Activated naive CD4-positive, alpha-beta T cell treated with anti-CD3 and anti-CD28 coated beads, Interleukin-2, amount 50 U/mL, for 72 hours (primary cell): ENCODE results near the gene VDR. TPM values are rescaled to one million over a fixed set of nuclear protein-coding genes. Genes with fewer than 3 reads are reported as not detected.

ENCODE experiments used
- ATAC-seq, 2 donors: fragments of 150-1000 bp; cut with Tn5 transposase; 2 replicates each; pipeline ENCODE4 v1.10.0; 2021; ENCODE audit warnings: mild to moderate bottlenecking in 2 of 2, moderate library complexity in 2 of 2
- DNase-seq, 2 donors: peaks; one replicate each; pipeline ENCODE4 v3.0.0; 2021 to 2022; ENCODE audit warnings: low spot score in 2 of 2
- H3K27ac Mint-ChIP-seq, 2 donors: one replicate each; pipeline ENCODE4 v1.8.0; 2022; ENCODE audit warnings: mild to moderate bottlenecking in 2 of 2, mixed read lengths in 2 of 2
- H3K36me3 Mint-ChIP-seq, 2 donors: one replicate each; pipeline ENCODE4 v1.8.0; 2022; ENCODE audit warnings: mixed read lengths in 2 of 2
- H3K9me3 Mint-ChIP-seq, 2 donors: one replicate each; pipeline ENCODE4 v1.8.0; 2022; ENCODE audit warnings: mixed read lengths in 2 of 2
- total RNA-seq, 2 donors: library from RNA; stranded (reverse); gene quantifications; one replicate each; pipeline ENCODE4 v1.2.3, GENCODE V29; 2022

Gene VDR
- total RNA-seq: 100 to 1,000 TPM in 1 of 2 donors, 10 to 100 TPM in 1; 92.4 to 133 TPM

DNA sequence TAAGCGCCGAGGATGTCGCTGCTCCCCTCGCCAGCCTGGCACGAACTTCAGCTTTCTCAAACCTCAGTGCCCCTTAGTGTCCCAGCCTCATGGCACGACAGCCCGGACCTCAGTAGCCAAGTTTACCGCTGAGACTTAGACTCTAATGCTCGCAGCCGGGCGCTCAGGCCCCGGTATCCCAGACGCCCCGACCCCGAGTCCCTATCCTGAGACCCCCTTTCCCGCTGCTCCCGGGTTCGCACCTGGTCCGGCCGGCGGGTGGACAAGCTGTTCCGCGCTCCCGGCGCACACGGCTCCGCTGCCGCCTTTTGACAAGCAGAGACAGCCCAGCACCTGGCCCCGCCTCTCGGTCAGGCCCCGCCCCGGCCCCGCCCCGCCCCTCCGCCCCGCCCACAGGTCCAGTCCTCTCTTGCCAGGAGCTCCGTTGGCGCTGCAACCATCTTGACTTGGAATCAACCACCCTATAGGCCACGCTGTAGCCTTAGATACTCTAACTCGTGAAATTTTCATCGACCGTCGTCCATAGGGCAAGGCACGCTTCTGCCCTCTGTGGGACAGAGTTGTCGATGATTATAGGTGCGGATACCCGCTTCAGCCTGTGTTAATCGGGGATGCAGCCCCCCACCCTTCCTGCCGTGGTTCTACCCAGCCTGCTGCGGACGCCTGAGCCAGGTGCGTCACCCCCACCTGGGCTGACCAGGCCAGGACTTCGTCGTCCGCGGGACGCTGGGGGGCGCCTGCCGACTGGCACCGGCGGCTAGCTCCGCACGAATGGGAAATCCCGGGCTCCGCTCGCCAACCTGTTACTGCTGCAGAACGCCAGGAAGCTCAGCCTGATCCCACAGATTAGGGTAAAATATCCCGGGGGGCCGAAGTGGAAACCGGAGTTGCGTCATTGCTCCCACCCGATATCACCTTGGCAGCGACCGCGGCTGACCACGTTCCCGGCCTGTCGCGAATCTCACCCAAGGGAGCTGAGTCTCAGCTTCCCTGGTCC, at the start of gene VDR:
VDR (minus strand) TSS at position 282 of the 997 bp plus-strand sequence. CDS start 25,881 bp downstream, outside the sequence.
- H3K36me3 Mint-ChIP-seq: peaks cover 30 to 46% of the 10 kb centered on the region in 2 donors
- peak within 1 kb of the TSS; percentile 90 to 97 for H3K27ac Mint-ChIP-seq
- no peaks in the 10 kb centered on the region for H3K9me3 Mint-ChIP-seq
- DNase-seq: peak; percentile 70 to 78
- ATAC-seq: peak; percentile 67 to 80

DNA sequence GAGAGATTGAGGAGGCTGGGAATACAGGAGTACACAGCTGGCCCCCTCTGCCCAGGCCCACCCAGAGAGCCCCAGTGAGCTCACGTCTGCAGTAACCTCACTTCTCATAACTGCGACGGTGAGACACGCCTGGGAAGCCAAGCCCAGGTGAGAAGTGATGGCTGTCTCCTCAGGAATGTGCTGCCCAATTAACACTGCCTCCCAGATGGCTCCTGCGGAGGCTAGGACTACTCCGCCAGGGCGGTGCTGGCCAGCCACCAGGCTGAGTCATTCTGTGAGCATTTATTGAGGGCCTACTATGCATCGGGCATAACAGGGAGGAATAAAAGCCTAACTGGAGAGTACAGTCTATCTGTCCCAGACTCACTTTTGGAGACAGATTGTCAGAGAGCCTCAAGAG, 49.3 kb upstream of the VDR start:
- DNase-seq (no peak), ATAC-seq (no peak)
- Mint-ChIP-seq H3K9me3 (peaks cover 3% of the 10 kb centered on the region in 2 donors), H3K36me3 (peaks cover 5 to 8% of the 10 kb centered on the region in 2 donors), H3K27ac (no peak overlapping the region)

DNA sequence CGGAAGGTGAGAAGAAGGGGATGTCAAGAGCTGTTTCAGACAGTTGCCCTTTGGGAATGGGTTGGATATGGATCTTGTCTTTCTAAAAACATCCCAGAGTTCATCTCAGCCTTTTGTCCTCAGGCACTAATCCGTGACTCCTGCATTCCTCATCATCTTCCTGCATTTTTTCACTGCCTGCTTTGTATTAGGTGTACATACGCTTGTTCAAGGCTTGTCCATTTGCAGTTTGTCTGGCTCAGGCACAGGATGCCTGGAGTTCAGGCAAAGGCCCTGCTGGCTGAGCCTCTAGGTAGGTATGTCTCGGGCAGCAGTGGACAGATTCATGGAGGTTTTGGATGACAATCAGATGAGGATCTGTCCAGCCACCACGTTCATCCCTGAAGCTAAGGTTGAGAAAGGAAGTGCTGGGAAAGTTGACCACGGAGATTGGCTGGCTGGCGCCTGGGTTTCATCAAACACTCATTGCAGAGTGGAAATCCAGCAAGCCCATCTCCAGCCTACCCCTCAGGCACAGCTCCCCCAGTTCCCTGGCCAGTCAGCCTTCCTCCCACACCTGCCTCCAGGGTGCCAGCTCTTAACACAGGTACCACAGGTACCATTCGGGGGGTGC, 46.2 kb upstream of the VDR start:
- no peak for DNase-seq
- ATAC-seq: no peak
- Mint-ChIP-seq H3K27ac (no peak overlapping the region), H3K9me3 (no peaks in the 10 kb centered on the region), H3K36me3 (no peaks in the 10 kb centered on the region)

DNA sequence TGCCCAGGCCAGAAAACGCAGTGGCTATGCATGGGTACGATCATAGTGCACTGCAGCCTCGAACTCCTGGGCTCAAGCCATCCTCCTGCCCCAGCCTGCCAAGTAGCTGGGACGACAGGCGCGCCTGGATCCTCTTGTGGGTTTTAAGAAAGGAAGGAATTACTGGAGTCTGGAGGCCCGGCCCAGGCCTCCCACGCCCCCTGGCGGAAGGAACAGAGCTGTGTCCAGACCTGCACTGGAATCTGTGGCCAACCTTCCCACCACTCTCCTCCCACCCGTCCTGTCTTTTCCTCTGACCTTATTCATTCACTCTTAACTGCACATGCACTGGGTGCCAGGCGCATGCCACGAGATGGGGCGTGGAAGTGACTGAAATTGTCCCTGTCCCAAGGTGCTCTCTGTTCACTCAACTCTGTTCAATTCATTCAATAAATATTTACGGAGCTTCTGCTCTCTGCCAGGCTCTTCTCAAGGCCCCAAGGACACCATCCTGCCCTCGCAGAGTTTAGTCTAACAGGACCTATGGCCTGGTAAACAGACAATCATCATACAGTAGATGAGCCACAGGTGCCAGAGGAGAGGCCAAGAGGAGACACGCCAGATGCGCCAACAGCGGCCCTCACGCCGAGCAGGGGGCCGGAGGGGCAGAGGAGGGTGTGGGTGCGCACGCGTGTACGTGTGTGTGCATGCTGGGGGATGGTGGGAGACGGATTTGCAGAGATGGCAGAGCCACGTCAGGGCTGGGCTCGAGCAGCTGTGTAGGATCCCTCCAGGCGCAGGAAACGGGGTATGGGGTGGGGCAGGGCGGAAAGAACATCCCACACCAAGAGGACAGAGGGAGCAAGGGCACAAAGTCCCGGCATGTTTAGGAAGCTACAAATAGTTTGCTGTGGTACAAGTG, 44.9 kb upstream of the VDR start:
- DNase-seq (peak in 1 of 2 donors; percentile 71), ATAC-seq (peak; percentile 91 to 92)
- Mint-ChIP-seq H3K27ac (peak overlapping the region; percentile 43 to 84), H3K36me3 (no peaks in the 10 kb centered on the region), H3K9me3 (no peaks in the 10 kb centered on the region)

DNA sequence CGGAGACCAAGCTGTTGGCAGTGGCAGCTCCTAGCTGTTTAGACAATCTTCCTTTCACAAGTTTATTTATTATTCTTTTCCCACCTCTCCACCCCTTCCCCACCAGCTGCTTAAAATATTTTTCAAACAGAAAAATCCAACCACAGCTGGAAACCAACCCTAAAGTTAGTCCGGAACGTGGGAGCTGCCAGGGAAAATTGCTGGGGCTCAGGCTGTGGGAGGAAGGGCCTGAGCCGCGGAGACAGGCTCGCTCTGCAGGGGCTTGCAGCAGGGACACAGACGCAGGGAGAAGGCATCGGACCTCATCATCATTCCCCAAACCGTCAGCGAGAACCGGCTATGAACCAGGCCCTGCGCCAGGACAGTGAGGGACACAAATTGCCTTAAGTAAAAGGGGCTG, 42.5 kb upstream of the VDR start:
- no peaks in the 10 kb centered on the region for H3K9me3 Mint-ChIP-seq
- H3K27ac Mint-ChIP-seq: peak overlapping the region in 1 of 2 donors; percentile 80
- no peaks in the 10 kb centered on the region for H3K36me3 Mint-ChIP-seq
- no peak for ATAC-seq
- DNase-seq: no peak

DNA sequence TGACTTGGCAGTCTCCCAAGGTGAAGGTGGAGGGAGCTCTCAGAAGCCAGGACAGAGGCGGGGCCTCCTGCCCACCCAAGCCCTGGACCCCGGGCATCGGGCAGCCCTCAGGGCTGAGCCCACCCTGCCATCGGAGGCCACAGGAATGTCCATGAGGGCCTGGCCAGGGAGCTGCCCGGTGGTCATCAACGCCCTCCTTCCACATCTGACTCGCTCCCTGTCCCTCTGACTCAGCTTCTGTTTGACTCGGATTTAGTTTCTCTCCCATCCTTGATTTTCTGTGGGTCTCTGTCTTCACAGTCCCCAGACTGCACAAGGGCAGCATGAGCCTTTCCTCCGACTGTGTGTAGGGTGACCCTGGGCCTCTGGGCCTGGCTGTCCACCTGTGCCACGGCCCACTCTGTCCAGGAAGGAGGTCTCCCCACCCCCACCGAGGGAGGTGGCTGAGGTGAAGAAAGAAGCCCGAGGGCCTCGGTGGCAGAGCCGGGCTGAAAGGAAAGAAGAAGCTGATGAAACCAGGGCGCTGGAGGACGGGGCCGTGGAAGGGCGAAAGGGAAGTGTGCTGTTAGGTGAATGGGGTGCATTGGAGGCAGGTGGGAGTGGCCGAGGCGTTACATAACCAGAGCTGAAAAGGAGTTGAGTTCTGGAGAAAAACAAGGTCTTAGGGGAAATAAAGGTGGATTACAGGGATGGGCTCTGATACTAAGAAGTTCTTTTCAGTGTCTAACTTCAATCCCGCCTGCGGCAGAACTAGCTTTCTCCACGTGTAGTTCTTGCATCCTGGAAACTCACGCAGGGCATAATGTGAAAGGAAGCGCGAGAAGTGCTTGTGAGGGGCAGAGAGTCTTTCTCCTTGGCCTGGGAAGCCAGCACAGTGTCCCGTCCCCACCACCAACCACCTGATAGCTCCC, 41.9 kb upstream of the VDR start:
- Mint-ChIP-seq H3K9me3 (no peaks in the 10 kb centered on the region), H3K27ac (peak overlapping the region in 1 of 2 donors; percentile 80), H3K36me3 (no peaks in the 10 kb centered on the region)
- ATAC-seq (no peak), DNase-seq (no peak)

DNA sequence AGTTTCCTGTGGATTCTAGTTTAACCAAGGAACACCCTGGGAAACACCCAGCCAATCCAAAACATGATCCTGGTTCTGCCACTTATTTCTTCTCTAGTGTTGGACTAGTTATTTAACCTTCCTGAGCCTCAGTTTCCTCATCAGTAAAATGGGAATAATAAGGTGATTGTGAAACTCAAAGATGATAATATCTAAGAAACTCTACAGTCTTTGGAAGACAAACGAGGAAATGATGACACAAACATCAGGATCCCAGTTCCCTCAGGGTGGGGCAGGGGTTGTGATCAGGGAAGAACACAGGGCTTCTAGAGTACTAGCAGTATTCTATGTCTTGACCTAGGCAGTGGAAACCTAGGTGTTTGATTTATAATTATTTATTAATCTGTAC, 40.5 kb upstream of the VDR start:
- H3K36me3 Mint-ChIP-seq: no peaks in the 10 kb centered on the region
- DNase-seq (no peak), ATAC-seq (no peak)
- no peaks in the 10 kb centered on the region for H3K9me3 Mint-ChIP-seq
- no peak overlapping the region for H3K27ac Mint-ChIP-seq

DNA sequence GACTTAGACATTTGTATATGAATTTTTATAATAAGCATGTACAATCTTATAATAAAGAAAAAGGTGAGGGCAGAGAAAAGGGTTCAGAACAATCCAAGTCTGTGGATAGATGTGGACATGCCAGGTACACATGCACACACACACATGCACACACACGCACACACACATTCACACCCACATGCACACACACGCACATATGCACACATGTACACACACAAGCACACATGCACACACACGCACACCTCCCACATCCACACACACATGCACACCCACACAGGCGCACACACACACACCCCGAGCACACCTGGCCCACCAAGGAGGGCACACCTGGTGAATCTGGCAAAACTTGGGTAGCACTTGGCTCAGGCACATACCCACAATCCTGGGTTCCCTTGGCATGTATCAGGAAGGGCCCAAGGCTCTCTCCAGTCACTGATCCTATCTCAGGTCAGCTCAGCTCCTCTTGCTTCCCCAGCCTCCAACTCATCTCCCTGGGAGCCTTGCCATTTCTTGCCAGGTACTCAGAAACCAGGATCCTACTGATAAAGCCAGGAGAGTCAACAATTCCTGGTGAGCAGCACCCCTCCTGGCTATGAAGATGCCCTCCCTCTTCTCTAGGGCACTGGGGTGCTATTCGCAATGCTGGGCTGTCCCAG, 40.0 kb upstream of the VDR start:
- H3K9me3 Mint-ChIP-seq: no peaks in the 10 kb centered on the region
- no peak for ATAC-seq

DNA sequence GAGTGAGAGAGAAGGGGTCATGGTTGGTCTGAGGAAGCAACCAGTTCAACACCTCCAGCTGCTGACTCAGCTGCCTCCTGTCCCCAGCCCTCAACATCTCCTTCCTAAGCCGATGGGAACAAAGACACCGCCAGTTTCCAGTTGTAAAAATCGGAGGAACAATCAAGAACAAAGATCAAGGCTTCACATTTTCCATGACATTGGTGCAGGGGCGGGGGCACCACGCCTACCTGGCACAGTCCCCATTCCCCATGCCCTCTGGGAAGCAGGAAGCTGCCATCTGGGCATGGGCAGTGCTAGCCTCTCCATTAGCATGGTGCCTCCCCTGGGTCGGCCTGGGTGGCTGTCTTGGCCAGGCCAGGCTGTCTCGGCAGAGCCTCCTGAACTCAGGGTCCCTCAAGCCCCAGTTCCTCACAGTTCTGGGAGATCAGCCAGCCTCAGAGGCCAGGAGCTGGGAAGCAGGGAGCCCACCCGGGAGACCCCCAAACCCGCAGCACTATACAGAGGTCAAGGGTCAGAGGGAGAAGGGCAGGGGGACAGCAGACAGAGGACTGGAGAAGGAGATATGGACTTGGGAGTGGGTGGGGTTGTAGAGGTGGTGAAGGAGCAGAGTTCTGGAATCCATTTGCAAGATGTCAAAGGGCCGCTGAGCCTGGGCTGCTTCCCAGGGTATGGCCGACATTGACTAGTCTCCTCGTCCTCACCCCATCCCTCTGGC, 39.0 kb upstream of the VDR start:
- Mint-ChIP-seq H3K9me3 (no peaks in the 10 kb centered on the region), H3K36me3 (no peaks in the 10 kb centered on the region), H3K27ac (no peak overlapping the region)
- DNase-seq (no peak), ATAC-seq (no peak)

More for the DNA sequence above, 40.0 kb upstream of the VDR start:
- DNase-seq: no peak
- Mint-ChIP-seq H3K36me3 (no peaks in the 10 kb centered on the region), H3K27ac (no peak overlapping the region)

DNA sequence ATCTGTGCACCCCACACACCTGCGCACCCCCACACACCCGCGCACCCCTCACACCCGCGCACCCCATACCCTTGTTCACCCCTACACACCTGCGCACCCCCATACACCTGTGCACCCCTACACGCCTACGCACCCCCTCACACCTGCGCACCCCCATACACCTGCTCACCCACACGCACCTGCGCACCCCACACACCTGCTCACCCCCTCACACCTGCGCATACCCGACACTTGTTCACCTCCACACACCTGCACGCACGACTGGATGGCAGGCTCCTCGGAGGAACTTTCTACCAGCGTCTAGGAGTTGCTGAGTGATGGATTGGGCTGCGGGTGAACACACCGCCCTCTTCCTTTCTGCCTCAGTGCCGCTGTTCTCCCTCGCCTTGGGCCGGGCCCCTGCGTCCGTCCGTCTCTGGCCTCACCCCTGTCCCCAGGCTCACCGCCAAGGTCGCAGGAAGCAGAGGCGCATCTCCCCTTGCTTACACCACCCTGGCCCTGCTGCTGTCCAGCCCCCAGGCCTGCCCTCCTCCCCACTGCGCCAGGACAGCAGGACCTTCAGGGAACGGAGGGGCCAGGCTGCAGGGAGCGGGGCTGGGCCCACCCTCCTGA, 37.9 kb upstream of the VDR start:
- Mint-ChIP-seq H3K9me3 (no peaks in the 10 kb centered on the region), H3K36me3 (no peaks in the 10 kb centered on the region), H3K27ac (no peak overlapping the region)
- DNase-seq (no peak), ATAC-seq (no peak)

DNA sequence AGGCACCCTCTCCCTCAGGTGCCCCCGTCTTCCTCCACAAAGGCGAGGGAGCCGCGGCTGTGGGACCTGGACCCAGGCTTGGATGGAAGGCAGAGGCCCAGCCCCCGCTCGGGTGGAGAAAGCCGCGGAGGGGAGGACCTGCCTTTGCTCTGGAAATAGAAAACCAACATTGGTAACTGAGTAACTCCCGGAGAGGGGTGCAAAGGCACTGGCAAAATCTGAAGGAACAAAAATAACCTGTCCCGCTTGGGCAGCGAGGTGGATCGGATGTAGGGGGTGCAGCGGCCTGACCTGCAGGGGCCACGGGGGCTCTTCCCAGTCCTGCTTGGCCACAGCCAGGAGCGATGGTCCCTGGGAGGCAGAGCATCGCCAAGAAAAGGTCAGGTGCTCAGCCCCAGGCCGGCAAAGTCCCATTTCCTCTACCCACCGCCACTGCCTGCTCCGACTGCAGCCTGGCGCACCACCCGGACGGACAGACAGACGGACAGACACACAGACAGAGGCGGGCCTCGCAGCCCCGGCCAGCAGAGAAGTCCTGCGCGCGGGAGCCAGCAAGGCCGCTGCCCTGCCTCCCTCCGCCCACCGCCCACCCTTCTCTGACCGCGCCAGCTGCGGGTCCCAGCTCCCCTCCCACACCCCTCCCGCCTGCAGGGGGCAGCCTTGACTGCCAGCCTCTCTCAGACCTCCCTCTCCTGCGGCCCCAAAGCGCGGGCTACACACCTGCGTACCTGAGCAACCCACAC, 37.2 kb upstream of the VDR start:
- no peaks in the 10 kb centered on the region for H3K36me3 Mint-ChIP-seq
- ATAC-seq (no peak), DNase-seq (no peak)
- H3K27ac Mint-ChIP-seq: no peak overlapping the region
- no peaks in the 10 kb centered on the region for H3K9me3 Mint-ChIP-seq

DNA sequence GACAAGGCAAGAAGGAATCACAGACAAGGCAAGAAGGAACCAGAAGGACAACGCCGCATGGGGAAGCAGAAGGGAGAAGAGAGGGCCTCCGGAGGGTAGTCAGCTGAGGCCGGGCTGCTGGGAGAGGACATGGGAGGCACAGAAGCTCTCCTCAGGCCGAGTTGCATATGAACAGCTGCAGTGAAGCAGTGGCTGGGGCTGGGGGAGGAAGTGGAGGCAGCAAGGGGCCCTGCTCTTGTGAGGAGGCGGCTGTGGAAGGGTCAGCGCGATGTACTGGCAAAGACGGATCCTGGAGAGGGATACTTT, 36.6 kb upstream of the VDR start:
- no peak overlapping the region for H3K27ac Mint-ChIP-seq
- ATAC-seq: no peak

DNA sequence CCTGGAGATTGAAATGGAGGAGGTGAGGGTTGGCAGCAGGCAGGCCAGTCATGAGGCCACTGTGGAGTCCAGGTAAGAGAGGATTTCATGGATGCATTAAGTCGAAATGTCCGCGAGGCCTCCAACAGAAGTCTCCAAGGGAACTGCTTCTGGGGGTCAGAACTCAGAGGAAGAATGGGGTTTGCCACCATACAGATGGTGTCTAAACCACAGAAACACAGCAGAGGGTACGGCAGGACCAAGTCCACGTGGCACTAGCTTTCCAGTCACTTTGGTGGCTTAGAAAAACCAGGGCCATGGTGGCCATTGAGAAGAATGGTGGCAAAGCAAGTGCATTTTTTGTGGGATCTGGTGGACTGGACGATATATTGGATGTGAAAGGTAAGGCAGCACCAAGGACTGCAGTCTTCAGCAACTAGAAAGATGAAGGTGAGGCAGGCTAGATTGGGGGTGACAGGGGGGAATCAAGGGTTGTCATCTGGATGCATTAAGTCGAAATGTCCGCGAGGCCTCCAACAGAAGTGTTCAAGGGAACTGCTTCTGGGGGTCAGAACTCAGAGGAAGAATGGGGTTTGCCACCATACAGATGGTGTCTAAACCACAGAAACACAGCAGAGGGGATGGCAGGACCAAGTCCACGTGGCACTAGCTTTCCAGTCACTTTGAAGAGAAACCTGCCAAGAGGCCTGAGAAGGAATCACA, 36.1 kb upstream of the VDR start:
- DNase-seq (no peak), ATAC-seq (no peak)
- Mint-ChIP-seq H3K36me3 (no peaks in the 10 kb centered on the region), H3K9me3 (no peaks in the 10 kb centered on the region), H3K27ac (peak overlapping the region in 1 of 2 donors; percentile 40)

More for the DNA sequence above, 36.6 kb upstream of the VDR start:
- no peaks in the 10 kb centered on the region for H3K9me3 Mint-ChIP-seq
- no peak for DNase-seq
- no peaks in the 10 kb centered on the region for H3K36me3 Mint-ChIP-seq
